Measurements from ENCODE around the gene CYP24A1. TPM values are rescaled to one million over a fixed set of nuclear protein-coding genes. Genes with fewer than 3 reads are reported as not detected.
"Not testable (repeated sequence)": the region's sequence is repeated elsewhere in the genome, so short reads cannot be mapped to it uniquely, and the experiment has no call there.

Gene CYP24A1
- total and polyA plus RNA-seq, 9 donors, result 0.15 to 3.7 TPM; not detected in 7

DNA sequence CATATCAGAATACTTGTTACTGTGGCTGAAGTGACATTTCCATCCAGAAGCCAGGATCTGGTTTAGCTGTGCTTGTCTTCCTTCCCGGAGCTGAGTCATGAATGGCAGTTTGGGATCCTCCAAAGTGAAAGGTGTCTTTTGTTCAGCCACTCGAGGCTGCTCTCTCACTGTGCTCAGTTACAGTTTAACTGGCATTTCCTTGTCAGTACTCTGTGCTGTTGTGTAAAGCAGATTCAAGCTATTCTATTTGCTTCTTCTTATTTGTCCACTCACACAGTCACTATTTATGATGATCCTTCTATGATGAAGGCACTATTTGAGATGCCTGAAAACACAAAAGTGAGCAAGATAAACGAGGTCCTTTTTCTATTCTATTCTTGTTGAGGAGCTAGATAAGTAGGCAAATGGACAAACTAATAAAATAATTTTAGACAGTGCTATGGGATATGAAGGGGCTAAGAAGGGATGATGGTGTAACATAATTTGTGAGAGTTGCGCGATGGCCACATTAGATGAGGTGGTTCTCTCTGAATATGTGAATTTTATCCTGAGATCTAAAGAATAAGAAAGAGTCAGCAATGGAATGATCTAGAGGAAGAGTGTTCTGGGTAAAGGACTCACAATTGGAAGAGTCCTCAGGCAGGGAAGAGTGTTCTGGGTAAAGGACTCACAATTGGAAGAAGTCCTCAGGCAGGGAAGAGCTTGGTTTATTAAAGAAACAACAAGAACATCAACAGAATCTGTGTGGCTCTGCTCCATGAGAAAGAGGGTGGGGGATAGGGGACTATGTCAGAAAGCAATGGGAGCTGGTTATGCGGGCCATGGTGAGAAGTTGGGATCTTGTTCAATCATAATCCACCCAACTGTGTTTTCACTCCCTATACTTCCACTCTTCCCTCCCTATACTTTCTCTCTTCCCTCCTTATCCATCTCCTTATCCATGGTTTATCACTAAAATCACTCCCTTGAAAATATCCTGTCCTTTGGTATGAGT lies 40.1 kb downstream of the CYP24A1 start:
- no peak overlapping the region for H3K4me3 ChIP-seq
- no peaks in the 10 kb centered on the region for H3K4me1 ChIP-seq (ENCODE audit: insufficient read depth)
- TF ChIP-seq, protein P1, sequence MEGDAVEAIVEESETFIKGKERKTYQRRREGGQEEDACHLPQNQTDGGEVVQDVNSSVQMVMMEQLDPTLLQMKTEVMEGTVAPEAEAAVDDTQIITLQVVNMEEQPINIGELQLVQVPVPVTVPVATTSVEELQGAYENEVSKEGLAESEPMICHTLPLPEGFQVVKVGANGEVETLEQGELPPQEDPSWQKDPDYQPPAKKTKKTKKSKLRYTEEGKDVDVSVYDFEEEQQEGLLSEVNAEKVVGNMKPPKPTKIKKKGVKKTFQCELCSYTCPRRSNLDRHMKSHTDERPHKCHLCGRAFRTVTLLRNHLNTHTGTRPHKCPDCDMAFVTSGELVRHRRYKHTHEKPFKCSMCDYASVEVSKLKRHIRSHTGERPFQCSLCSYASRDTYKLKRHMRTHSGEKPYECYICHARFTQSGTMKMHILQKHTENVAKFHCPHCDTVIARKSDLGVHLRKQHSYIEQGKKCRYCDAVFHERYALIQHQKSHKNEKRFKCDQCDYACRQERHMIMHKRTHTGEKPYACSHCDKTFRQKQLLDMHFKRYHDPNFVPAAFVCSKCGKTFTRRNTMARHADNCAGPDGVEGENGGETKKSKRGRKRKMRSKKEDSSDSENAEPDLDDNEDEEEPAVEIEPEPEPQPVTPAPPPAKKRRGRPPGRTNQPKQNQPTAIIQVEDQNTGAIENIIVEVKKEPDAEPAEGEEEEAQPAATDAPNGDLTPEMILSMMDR (IDR thresholded peaks at IDR 0.05), result no peak
- TF ChIP-seq POLR2A (IDR thresholded peaks at IDR 0.05) (no peak), EP300 (IDR thresholded peaks at IDR 0.05) (no peak)
- no peaks in the 10 kb centered on the region for H3K27me3 ChIP-seq
- no peaks in the 10 kb centered on the region for H3K36me3 ChIP-seq
- H3K27ac ChIP-seq, result no peak overlapping the region
- intact Hi-C loops (cut with DNase I), result no loop called here
- H3K9me3 ChIP-seq, result no peaks in the 10 kb centered on the region
- 69 to 82% (median 79%) methylated on average over 6 of the region's 6 CpGs for WGBS, 3 donors
- DNase-seq, result no peak

GRCh38 chr20:54132612-54133433 lies 41.0 kb downstream of the CYP24A1 start:
- intact Hi-C loops (cut with DNase I), result no loop called here
- no peaks in the 10 kb centered on the region for H3K27me3 ChIP-seq
- peak in 1 of 5 donors; percentile 22 for DNase-seq

GRCh38 chr20:54131675-54132611 lies 41.8 kb downstream of the CYP24A1 start:
- no peaks in the 10 kb centered on the region for H3K36me3 ChIP-seq
- TF ChIP-seq, protein P1 (IDR thresholded peaks at IDR 0.05), result no peak
- TF ChIP-seq POLR2A (IDR thresholded peaks at IDR 0.05) (no peak), EP300 (IDR thresholded peaks at IDR 0.05) (no peak)
- H3K27me3 ChIP-seq, result no peaks in the 10 kb centered on the region
- H3K4me1 ChIP-seq (ENCODE audit: insufficient read depth), result no peaks in the 10 kb centered on the region
- whole genome bisulfite sequencing, 3 donors, result 87 to 91% (median 89%) methylated on average over 8 of the region's 8 CpGs
- no peak overlapping the region for H3K4me3 ChIP-seq
- no peaks in the 10 kb centered on the region for H3K9me3 ChIP-seq
- intact Hi-C loops (cut with DNase I), result no loop called here
- no peak for DNase-seq
- no peak overlapping the region for H3K27ac ChIP-seq

More at GRCh38 chr20:54132612-54133433, 41.0 kb downstream of the CYP24A1 start:
- H3K9me3 ChIP-seq, result no peaks in the 10 kb centered on the region
- no peaks in the 10 kb centered on the region for H3K36me3 ChIP-seq
- H3K27ac ChIP-seq, result no peak overlapping the region
- H3K4me1 ChIP-seq (ENCODE audit: insufficient read depth), result no peaks in the 10 kb centered on the region
- TF ChIP-seq, protein P1 (IDR thresholded peaks at IDR 0.05), result no peak
- TF ChIP-seq POLR2A (IDR thresholded peaks at IDR 0.05), result no peak
- no peak for TF ChIP-seq EP300 (IDR thresholded peaks at IDR 0.05)
- WGBS, 3 donors, result 39 to 44% (median 40%) methylated on average over 6 of the region's 6 CpGs
- H3K4me3 ChIP-seq, result no peak overlapping the region

GRCh38 chr20:54131125-54131524 lies 42.7 kb downstream of the CYP24A1 start:
- H3K9me3 ChIP-seq; H3K36me3 ChIP-seq; H3K27me3 ChIP-seq; H3K27ac ChIP-seq; H3K4me3 ChIP-seq; H3K4me1 ChIP-seq (ENCODE audit: insufficient read depth); intact Hi-C loops (cut with DNase I); DNase-seq: not testable (repeated sequence)
- WGBS, 3 donors, result 65 to 94% (median 92%) methylated on average over 4 of the region's 4 CpGs

Measured in ovary (tissue), 9 donors.